ENCODE results near the gene MR1. TPM values are rescaled to one million over a fixed set of nuclear protein-coding genes. Genes with fewer than 3 reads are reported as not detected.
"Not testable (repeated sequence)": the region's sequence is repeated elsewhere in the genome, so short reads cannot be mapped to it uniquely, and the experiment has no call there.

Gene MR1
- total RNA-seq, 1 donor from 2014 or later = 19.2 TPM

DNA sequence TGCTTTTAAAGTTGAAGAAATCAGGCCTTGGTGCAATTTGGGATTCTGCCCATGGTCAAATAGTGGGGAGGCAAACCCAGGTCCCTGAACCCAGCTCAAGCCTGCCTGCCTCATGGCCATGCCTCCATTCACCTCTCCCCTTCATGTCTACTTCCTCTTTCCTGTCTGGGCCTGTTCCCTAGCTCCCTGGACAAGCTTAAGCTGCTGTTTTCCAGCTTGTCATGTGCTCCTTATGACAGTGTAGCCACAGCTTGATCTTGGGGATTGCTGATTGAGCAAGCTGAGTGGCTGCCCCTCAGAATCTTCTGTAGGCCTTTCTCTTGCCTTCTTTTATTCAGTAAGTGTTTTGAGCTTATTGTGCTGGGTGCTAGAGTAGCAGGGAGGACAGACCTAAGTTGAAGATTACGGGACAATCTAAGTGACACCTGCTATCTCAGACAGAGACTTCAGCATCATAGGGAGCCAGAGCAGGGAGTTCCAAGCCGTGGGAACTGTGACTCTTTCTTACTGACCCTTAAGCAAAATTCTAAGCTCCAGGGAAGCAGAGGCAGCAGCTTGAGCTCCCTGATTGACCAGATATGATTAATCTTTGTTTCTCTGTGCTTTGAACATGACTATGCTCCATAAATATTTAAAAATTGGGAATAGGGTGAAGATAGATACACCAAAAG lies 520 bp upstream of the MR1 start:
- H3K4me3 ChIP-seq = peak overlapping the region; percentile 46 to 67
- H3K27ac ChIP-seq = peak overlapping the region; percentile 94 to 96
- no peaks in the 10 kb centered on the region for H3K9me3 ChIP-seq
- intact Hi-C loops (cut with DNase I) = loop anchor here (2.0 to 5.0 kb wide), 2 partner anchors 56 to 121 kb away; partner anchors contain the start of genes IER5 and KIAA1614
- H3K36me3 ChIP-seq = no peaks in the 10 kb centered on the region
- H3K27me3 ChIP-seq = no peaks in the 10 kb centered on the region
- TF ChIP-seq CTCF (IDR thresholded peaks at IDR 0.05) = no peak
- DNase-seq (ENCODE audit: low spot score in 2 of 2) = peak in 1 of 2 donors; percentile 74
- peaks cover 0 to 28% of the 10 kb centered on the region in 2 donors for H3K4me1 ChIP-seq

GRCh38 chr1:181035210-181035609 lies 1.4 kb downstream of the MR1 start:
- Histone ChIP-seq H3K4me1 (peaks cover 0 to 28% of the 10 kb centered on the region in 2 donors), H3K4me3 (peak overlapping the region in 1 of 2 donors; percentile 67)
- H3K36me3 ChIP-seq; H3K27ac ChIP-seq; H3K27me3 ChIP-seq; DNase-seq (ENCODE audit: low spot score in 2 of 2); H3K9me3 ChIP-seq: not testable (repeated sequence)
- intact Hi-C loops (cut with DNase I) = loop anchor here (5.0 kb wide), 1 partner anchor 132 kb away; no protein-coding TSS in a partner anchor

GRCh38 chr1:181036107-181036836 lies 2.5 kb downstream of the MR1 start:
- H3K27me3 ChIP-seq = no peaks in the 10 kb centered on the region
- no peaks in the 10 kb centered on the region for H3K36me3 ChIP-seq
- no peaks in the 10 kb centered on the region for H3K9me3 ChIP-seq
- H3K27ac ChIP-seq = no peak overlapping the region
- no peak overlapping the region for H3K4me3 ChIP-seq
- TF ChIP-seq CTCF (IDR thresholded peaks at IDR 0.05) = no peak
- peaks cover 0 to 37% of the 10 kb centered on the region in 2 donors for H3K4me1 ChIP-seq
- no peak for DNase-seq (ENCODE audit: low spot score in 2 of 2)
- intact Hi-C loops (cut with DNase I) = loop anchor here (5.0 kb wide), 1 partner anchor 131 kb away; no protein-coding TSS in a partner anchor

DNA sequence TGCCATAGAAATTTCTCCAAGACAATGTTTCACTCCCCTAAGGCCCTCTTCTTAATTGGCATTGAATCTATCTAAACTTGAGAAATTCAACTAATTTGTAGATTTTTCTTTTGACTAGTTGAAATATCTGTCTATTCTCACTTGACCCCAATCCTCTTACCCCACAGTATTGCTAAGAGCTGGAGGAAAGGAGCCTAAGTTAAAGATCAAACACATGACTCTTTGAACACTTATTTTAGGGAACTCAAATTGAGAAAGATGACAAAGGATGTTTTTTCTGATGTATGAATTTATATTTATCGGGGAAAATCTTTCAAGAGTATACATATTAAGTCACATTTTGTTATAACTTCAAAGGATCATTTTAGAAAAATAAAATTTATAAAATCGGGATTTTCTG lies 3.6 kb downstream of the MR1 start:
- H3K4me3 ChIP-seq = no peak overlapping the region
- H3K36me3 ChIP-seq = no peaks in the 10 kb centered on the region
- no peak for TF ChIP-seq CTCF (IDR thresholded peaks at IDR 0.05)
- no peak overlapping the region for H3K27ac ChIP-seq
- no peak for DNase-seq (ENCODE audit: low spot score in 2 of 2)
- H3K4me1 ChIP-seq = peaks cover 0 to 42% of the 10 kb centered on the region in 2 donors
- H3K27me3 ChIP-seq = no peaks in the 10 kb centered on the region
- intact Hi-C loops (cut with DNase I) = loop anchor here (5.0 kb wide), 1 partner anchor 130 kb away; no protein-coding TSS in a partner anchor
- no peaks in the 10 kb centered on the region for H3K9me3 ChIP-seq

- Histone ChIP-seq H3K9me3 (no peaks in the 10 kb centered on the region), H3K4me1 (peaks cover 0 to 34% of the 10 kb centered on the region in 2 donors), H3K4me3 (no peak overlapping the region), H3K27me3 (no peaks in the 10 kb centered on the region), H3K27ac (peak overlapping the region; percentile 0 to 3), H3K36me3 (peaks cover 0 to 3% of the 10 kb centered on the region in 2 donors)
- peak; percentile 57 to 61 (median 60) for TF ChIP-seq CTCF (IDR thresholded peaks at IDR 0.05)
- DNase-seq (ENCODE audit: low spot score in 2 of 2) = no peak
- intact Hi-C loops (cut with DNase I) = loop anchor here (2.0 to 5.0 kb wide), 2 partner anchors 104 to 129 kb away; no protein-coding TSS in a partner anchor
These were observed 4.7 kb downstream of the MR1 start for GRCh38 chr1:181038399-181038873.

Data from ascending aorta (tissue), 2 donors.